CD14-positive monocyte (primary cell): ENCODE data around the gene MTCL3.

Experiments
- DNase-seq, 3 donors: peaks; one replicate each; pipeline ENCODE4 v3.0.0-alpha.2; 2011 to 2022
- H2AFZ ChIP-seq: 2 replicates; pipeline ENCODE4 v1.6.0; 2012; ENCODE audit warnings: mild to moderate bottlenecking, low read depth, low read length, inconsistent platforms; ENCODE audit not compliant: insufficient read depth, poor library complexity, severe bottlenecking
- H3K27ac ChIP-seq, 2 donors: 1 replicate in 1 of 2; 2 replicates in 1 of 2; pipeline ENCODE4 v1.5.1; 2012 to 2013; ENCODE audit warnings: low read length in 2 of 2, control low read depth in 1 of 2, inconsistent platforms in 1 of 2, low read depth in 1 of 2, mild to moderate bottlenecking in 1 of 2
- H3K27me3 ChIP-seq, 2 donors: one replicate each; pipeline versions ENCODE4 v1.6.0 to v1.6.1; 2011 to 2013; ENCODE audit warnings: low read length in 2 of 2; ENCODE audit not compliant: control insufficient read depth in 2 of 2, insufficient read depth in 2 of 2
- H3K36me3 ChIP-seq, 2 donors: replicated peaks in 1 of 2; 1 replicate in 1 of 2; 2 replicates in 1 of 2; pipeline versions ENCODE4 v1.5.1 to v1.6.1; 2012 to 2013; ENCODE audit warnings: low read length in 2 of 2, control low read depth in 1 of 2, inconsistent platforms in 1 of 2, mild to moderate bottlenecking in 1 of 2; ENCODE audit not compliant: insufficient read depth in 2 of 2, control insufficient read depth in 1 of 2
- H3K4me1 ChIP-seq, 2 donors: 1 replicate in 1 of 2; 2 replicates in 1 of 2; pipeline versions ENCODE4 v1.5.1 to v1.6.1; 2012 to 2013; ENCODE audit warnings: low read length in 2 of 2, control low read depth in 1 of 2, inconsistent platforms in 1 of 2, mild to moderate bottlenecking in 1 of 2, moderate library complexity in 1 of 2; ENCODE audit not compliant: insufficient read depth in 2 of 2, control insufficient read depth in 1 of 2
- H3K4me2 ChIP-seq: replicated peaks from 2 replicates; pipeline ENCODE3; 2012; ENCODE audit warnings: low read length, moderate library complexity, mild to moderate bottlenecking; ENCODE audit not compliant: poor library complexity, severe bottlenecking; ENCODE audit errors: extremely low read depth
- H3K4me3 ChIP-seq, 3 experiments: fragments of 200-600 bp in 1 of 3; sonication (generic) in 1 of 3; replicated peaks in 1 of 3; 1 replicate in 2 of 3; 2 replicates in 1 of 3; pipeline ENCODE4 v1.5.1; 2011 to 2013; ENCODE audit warnings: low read length in 3 of 3, mild to moderate bottlenecking in 3 of 3, control low read depth in 2 of 3, low read depth in 2 of 3, inconsistent platforms in 1 of 3, moderate library complexity in 1 of 3
- H3K79me2 ChIP-seq: 2 replicates; pipeline ENCODE4 v1.6.0; 2012; ENCODE audit warnings: mild to moderate bottlenecking, control low read depth, inconsistent platforms, low read length, moderate library complexity; ENCODE audit not compliant: insufficient read depth
- H3K9ac ChIP-seq: 2 replicates; pipeline ENCODE4 v1.6.0; 2017; ENCODE audit warnings: low read length, mild to moderate bottlenecking; ENCODE audit not compliant: insufficient read depth, poor library complexity, severe bottlenecking
- H3K9me3 ChIP-seq, 2 donors: replicated peaks in 1 of 2; 1 replicate in 1 of 2; 2 replicates in 1 of 2; pipeline versions ENCODE4 v1.5.1 to v1.6.1; 2012 to 2013; ENCODE audit warnings: low read length in 2 of 2, control low read depth in 1 of 2; ENCODE audit not compliant: control insufficient read depth in 1 of 2, insufficient read depth in 1 of 2
- H4K20me1 ChIP-seq: 2 replicates; pipeline ENCODE4 v1.6.0; 2012; ENCODE audit warnings: mild to moderate bottlenecking, low read length, control low read depth, moderate library complexity; ENCODE audit not compliant: insufficient read depth
- H3K27ac Mint-ChIP-seq, 7 donors: one replicate each; pipeline ENCODE4 v1.8.0; 2020; ENCODE audit warnings: mild to moderate bottlenecking in 7 of 7, mixed read lengths in 7 of 7, moderate library complexity in 6 of 7, inconsistent platforms in 2 of 7
- H3K27me3 Mint-ChIP-seq, 3 donors: one replicate each; pipeline ENCODE4 v1.8.0; 2021 to 2022; ENCODE audit warnings: low read depth in 3 of 3, mild to moderate bottlenecking in 3 of 3, mixed read lengths in 3 of 3, moderate library complexity in 3 of 3, inconsistent platforms in 1 of 3
- H3K36me3 Mint-ChIP-seq, 2 donors: one replicate each; pipeline ENCODE4 v1.8.0; 2020; ENCODE audit warnings: mixed read lengths in 2 of 2, inconsistent platforms in 1 of 2, mild to moderate bottlenecking in 1 of 2
- H3K4me1 Mint-ChIP-seq: one replicate; pipeline ENCODE4 v1.8.0; 2020; ENCODE audit warnings: mild to moderate bottlenecking, mixed read lengths
- H3K4me3 Mint-ChIP-seq, 2 donors: one replicate each; pipeline ENCODE4 v1.8.0; 2020; ENCODE audit warnings: mild to moderate bottlenecking in 2 of 2, mixed read lengths in 2 of 2, moderate library complexity in 1 of 2
- H3K9me3 Mint-ChIP-seq, 7 donors: one replicate each; pipeline ENCODE4 v1.8.0; 2020 to 2022; ENCODE audit warnings: mixed read lengths in 7 of 7, mild to moderate bottlenecking in 6 of 7, moderate library complexity in 6 of 7, inconsistent platforms in 2 of 7
- WGBS: methylation state at CpG from one replicate; pipeline ENCODE4 v1.1.5; 2013; ENCODE audit warnings: missing lambda C conversion rate; ENCODE audit not compliant: insufficient coverage; 5-methylcytosine and 5-hydroxymethylcytosine counted together
- intact Hi-C, 2 donors: fragments of 100-400 bp; cut with micrococcal nuclease; formaldehyde crosslinking; loops; one replicate each; pipeline versions ENCODE4 v1.15.0 to v1.15.1; 2023
- TF ChIP-seq, protein P1 (sequence below): fragments of 200-600 bp; IDR thresholded peaks from one replicate; pipeline ENCODE4 v1.8.0; 2022; ENCODE audit warnings: antibody characterized with exemption, mild to moderate bottlenecking

The MTCL3 gene

DNA sequence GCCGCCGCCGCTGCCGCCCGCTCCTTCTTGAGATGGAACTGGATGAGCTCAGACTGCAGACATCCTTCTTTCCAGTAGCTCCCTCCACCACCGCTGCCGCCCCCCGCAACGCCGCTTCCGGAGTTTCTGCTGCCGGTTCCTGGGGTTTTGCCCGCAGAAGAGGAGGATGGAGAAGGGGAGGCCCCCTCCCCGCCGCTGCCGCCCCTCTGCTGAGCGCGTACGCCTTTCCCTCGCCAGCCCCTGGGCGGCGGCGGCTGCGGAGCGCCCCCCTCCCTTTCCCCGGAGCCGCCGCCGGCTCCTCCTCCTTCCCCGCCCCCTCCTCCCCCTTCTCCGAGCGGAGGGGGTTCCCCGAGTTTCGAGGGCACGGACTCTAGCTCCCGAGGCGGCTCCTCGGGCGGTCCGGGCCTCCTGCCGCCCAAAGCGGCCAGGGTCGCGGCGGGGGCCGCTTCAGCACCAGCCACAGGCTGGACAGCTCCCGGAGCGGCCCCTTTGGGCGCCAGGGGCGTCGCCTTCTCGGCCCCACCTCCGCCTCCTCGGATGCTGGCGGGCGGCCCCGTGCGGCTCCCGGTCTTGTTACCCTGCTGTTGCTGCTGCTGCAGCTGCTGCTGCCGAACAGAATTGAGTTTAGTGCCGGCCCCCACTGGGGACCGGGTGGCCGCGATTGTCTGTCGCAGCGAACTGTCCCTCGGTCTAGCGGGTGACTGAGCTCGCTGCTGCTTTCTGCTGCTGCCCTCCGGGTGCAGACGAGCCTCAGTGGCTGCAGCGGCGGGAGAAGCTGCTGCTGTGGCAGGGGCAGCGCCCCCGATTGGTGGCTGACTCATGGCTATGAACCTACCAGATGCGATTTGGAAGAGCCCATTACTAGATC lies 3.1 kb downstream of the MTCL3 start:
- Histone ChIP-seq H3K27me3 (peaks cover 70 to 99% of the 10 kb centered on the region in 2 donors), H3K9me3 (peaks cover 0 to 31% of the 10 kb centered on the region in 2 donors), H3K4me3 (peak overlapping the region; percentile 18 to 71 (median 38)), H3K4me2 (peak overlapping the region; percentile 84), H4K20me1 (no peaks in the 10 kb centered on the region), H3K9ac (no peak overlapping the region), H3K79me2 (no peaks in the 10 kb centered on the region), H3K36me3 (no peaks in the 10 kb centered on the region), H3K4me1 (peaks cover 28 to 29% of the 10 kb centered on the region in 2 donors), H3K27ac (no peak overlapping the region), H2AFZ (peak overlapping the region; percentile 66)
- intact Hi-C loops = loop anchor here in 1 of 2 donors (10.0 kb wide), 1 partner anchor 61 kb away; the partner anchor contains the start of gene KIAA0408
- Mint-ChIP-seq H3K36me3 (peaks cover 9 to 20% of the 10 kb centered on the region in 2 donors), H3K4me1 (peaks cover 36% of the 10 kb centered on the region), H3K27me3 (peaks cover 68 to 76% (median 76%) of the 10 kb centered on the region in 3 donors), H3K4me3 (peak overlapping the region; percentile 79 to 95), H3K27ac (no peak overlapping the region), H3K9me3 (peaks cover 0 to 27% (median 19%) of the 10 kb centered on the region in 7 donors)
- 0% methylated on average over 58 of the region's 76 CpGs for WGBS
- peak in 1 of 3 donors; percentile 23 for DNase-seq
- TF ChIP-seq, protein P1, sequence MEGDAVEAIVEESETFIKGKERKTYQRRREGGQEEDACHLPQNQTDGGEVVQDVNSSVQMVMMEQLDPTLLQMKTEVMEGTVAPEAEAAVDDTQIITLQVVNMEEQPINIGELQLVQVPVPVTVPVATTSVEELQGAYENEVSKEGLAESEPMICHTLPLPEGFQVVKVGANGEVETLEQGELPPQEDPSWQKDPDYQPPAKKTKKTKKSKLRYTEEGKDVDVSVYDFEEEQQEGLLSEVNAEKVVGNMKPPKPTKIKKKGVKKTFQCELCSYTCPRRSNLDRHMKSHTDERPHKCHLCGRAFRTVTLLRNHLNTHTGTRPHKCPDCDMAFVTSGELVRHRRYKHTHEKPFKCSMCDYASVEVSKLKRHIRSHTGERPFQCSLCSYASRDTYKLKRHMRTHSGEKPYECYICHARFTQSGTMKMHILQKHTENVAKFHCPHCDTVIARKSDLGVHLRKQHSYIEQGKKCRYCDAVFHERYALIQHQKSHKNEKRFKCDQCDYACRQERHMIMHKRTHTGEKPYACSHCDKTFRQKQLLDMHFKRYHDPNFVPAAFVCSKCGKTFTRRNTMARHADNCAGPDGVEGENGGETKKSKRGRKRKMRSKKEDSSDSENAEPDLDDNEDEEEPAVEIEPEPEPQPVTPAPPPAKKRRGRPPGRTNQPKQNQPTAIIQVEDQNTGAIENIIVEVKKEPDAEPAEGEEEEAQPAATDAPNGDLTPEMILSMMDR = no peak

DNA sequence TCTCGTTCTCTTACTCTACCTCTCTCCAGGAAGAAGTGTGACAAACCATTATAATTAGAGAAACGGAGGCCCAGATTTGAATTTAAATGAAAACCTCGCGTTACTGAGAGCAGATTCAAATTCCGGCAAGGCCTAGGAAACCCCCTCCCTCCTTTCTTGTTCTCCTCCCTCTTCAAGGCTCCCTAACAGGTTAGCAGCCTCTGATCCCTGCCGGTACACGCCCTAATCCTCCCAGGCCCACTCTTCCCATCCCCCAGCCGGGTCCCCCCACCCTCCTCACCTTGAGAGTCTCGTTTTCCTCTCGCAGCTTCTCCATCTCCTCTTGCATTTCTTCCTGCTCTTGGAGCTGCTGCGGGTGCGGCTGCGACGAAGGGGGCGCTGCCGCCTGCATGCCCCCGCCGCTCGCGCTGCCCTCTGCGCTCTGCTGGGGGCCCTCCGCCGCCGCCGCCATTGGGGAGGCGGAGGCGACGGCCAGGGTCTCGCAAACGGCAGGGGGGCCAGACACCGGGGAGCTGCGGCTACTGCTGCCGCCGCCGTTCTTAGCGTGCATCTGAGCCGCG lies 3.8 kb downstream of the MTCL3 start:
- peaks cover 65 to 99% of the 10 kb centered on the region in 2 donors for H3K27me3 ChIP-seq
- TF ChIP-seq, protein P1 = no peak
- Mint-ChIP-seq H3K27me3 (peaks cover 65 to 79% (median 74%) of the 10 kb centered on the region in 3 donors), H3K4me3 (peak overlapping the region; percentile 66 to 95), H3K4me1 (peaks cover 36% of the 10 kb centered on the region), H3K9me3 (peaks cover 0 to 27% (median 19%) of the 10 kb centered on the region in 7 donors), H3K27ac (no peak overlapping the region), H3K36me3 (peaks cover 9 to 20% of the 10 kb centered on the region in 2 donors)
- under 1% methylated on average over 34 of the region's 38 CpGs for WGBS
- H3K79me2 ChIP-seq = no peaks in the 10 kb centered on the region
- peaks cover 0 to 31% of the 10 kb centered on the region in 2 donors for H3K9me3 ChIP-seq
- peaks cover 28 to 29% of the 10 kb centered on the region in 2 donors for H3K4me1 ChIP-seq
- H3K36me3 ChIP-seq = no peaks in the 10 kb centered on the region
- peak overlapping the region; percentile 18 to 71 (median 38) for H3K4me3 ChIP-seq
- no peak for DNase-seq
- no peaks in the 10 kb centered on the region for H4K20me1 ChIP-seq
- H3K4me2 ChIP-seq = peak overlapping the region; percentile 84
- peak overlapping the region; percentile 66 for H2AFZ ChIP-seq
- intact Hi-C loops = loop anchor here in 1 of 2 donors (10.0 kb wide), 1 partner anchor 61 kb away; the partner anchor contains the start of gene KIAA0408
- no peak overlapping the region for H3K27ac ChIP-seq
- H3K9ac ChIP-seq = no peak overlapping the region
